Measurements from ENCODE around the gene CXorf49. TPM values are rescaled to one million over a fixed set of nuclear protein-coding genes. Genes with fewer than 3 reads are reported as not detected.
"Not testable (repeated sequence)": the region's sequence is repeated elsewhere in the genome, so short reads cannot be mapped to it uniquely, and the experiment has no call there.

Gene CXorf49
- total RNA-seq = not detected

DNA sequence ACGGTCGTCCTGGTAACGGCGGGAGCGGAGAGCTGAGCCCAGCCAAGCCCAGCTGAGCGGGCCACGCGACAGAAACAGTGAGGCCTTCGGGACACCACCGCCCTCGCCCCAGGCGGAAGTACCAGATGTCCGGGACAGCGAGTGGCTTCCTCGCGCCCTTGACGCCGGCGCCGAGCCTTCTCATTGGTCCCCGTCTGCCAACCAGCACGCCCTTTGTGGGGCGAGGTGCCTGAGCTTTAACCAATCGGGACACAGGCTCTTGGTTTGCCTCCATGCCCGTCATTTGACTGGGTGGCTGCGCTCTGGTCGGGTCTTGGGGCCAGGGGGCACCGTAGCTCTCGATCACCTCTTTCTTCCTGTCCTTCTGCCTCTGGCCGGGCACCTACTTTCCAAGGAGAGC lies at the start of gene CXorf49:
CXorf49 (minus strand) TSS at position 101 of the 400 bp plus-strand sequence. CDS start 134 bp downstream, outside the sequence.
- ATAC-seq, POLR2A ChIA-PET: not testable (repeated sequence)

DNA sequence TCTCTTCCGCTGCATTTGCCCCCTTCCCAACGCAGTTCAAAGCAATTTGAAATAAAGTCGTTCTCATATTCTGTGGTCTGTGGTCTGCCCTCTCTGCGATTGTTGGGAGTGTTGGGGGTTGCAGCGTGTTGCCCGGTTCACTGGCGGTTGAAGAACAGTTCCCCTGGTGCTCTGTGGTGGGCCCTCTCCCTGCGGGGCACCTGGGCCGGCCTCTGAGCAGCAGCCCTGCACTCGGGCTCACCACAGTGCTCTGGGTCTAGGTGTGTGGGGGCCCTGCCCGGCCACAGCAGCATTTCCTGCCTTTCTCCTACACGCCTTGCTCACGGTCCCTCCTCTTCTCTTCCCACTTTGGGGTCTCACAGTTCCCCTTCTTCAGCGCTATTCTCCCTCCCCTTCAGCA lies 49.0 kb upstream of the CXorf49 start:
- POLR2A ChIA-PET; H3K9me3 Mint-ChIP-seq (ENCODE audit: insufficient read depth); DNase-seq; H3K4me3 Mint-ChIP-seq; H3K36me3 Mint-ChIP-seq (ENCODE audit: low read depth); H3K4me1 Mint-ChIP-seq (ENCODE audit: low read depth); CTCF ChIA-PET; H3K27me3 Mint-ChIP-seq (ENCODE audit: low read depth); H3K27ac Mint-ChIP-seq: not testable (repeated sequence)
- ATAC-seq = peak; percentile 58

More for the DNA sequence above, at the start of gene CXorf49:
- DNase-seq; H3K9me3 Mint-ChIP-seq (ENCODE audit: insufficient read depth); H3K36me3 Mint-ChIP-seq (ENCODE audit: low read depth); H3K27ac Mint-ChIP-seq; CTCF ChIA-PET; H3K4me3 Mint-ChIP-seq; H3K27me3 Mint-ChIP-seq (ENCODE audit: low read depth); H3K4me1 Mint-ChIP-seq (ENCODE audit: low read depth): not testable (repeated sequence)

DNA sequence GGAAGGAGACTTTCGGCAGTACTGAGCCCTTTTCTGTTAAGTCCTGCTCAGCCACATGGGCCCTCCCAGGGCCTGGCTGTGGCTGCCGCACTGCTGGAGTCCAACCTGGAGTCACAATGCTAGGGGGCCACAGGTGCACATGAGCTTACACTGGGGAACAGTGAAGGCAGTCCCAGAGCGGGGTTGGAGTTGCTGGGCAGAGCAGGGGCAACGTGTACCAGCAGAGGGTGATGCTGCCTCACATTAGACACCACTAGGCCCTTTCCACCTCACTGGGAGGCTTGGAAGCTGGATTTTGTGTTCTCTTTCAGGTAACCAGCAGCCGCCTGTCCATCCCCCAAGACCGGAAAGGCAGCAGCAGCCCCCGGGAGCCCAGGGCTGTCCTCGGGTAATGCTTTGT lies 47.5 kb upstream of the CXorf49 start:
- DNase-seq; H3K36me3 Mint-ChIP-seq (ENCODE audit: low read depth); H3K27ac Mint-ChIP-seq; CTCF ChIA-PET; H3K9me3 Mint-ChIP-seq (ENCODE audit: insufficient read depth); ATAC-seq; H3K27me3 Mint-ChIP-seq (ENCODE audit: low read depth); H3K4me1 Mint-ChIP-seq (ENCODE audit: low read depth); H3K4me3 Mint-ChIP-seq; POLR2A ChIA-PET: not testable (repeated sequence)

DNA sequence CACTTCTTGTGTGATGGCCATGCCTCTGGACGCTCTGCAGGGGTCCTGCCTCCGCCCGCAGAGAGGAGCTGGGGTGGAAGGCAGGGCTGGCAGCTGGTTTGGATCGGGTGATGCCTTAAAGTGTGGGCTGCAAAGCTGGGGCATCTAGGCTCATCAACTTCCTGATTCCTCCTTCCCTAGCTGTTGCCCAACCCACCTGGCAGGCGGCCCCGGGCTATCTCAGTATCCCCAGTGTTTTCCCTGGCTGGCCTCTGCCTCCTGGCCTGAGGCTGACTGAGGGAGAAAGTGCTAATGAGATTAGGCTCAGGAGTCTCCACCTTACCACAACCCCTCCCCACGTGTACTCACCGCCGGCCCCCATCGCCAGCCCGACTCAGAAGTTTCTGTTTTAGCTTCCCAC lies 46.7 kb upstream of the CXorf49 start:
- H3K27me3 Mint-ChIP-seq (ENCODE audit: low read depth) = not testable (repeated sequence)

DNA sequence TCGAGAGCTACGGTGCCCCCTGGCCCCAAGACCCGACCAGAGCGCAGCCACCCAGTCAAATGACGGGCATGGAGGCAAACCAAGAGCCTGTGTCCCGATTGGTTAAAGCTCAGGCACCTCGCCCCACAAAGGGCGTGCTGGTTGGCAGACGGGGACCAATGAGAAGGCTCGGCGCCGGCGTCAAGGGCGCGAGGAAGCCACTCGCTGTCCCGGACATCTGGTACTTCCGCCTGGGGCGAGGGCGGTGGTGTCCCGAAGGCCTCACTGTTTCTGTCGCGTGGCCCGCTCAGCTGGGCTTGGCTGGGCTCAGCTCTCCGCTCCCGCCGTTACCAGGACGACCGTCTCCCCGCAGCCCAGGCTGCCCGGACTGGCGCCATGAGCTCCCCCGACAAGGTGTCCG lies 45.0 kb upstream of the CXorf49 start, which contains the start of gene CXorf49B:
CXorf49B (plus strand) TSS at position 301 of the 400 bp plus-strand sequence; CDS start at position 376, 75 bp downstream.
- H3K27me3 Mint-ChIP-seq (ENCODE audit: low read depth); H3K9me3 Mint-ChIP-seq (ENCODE audit: insufficient read depth); DNase-seq; ATAC-seq; H3K4me3 Mint-ChIP-seq; POLR2A ChIA-PET; H3K27ac Mint-ChIP-seq; H3K36me3 Mint-ChIP-seq (ENCODE audit: low read depth); H3K4me1 Mint-ChIP-seq (ENCODE audit: low read depth); CTCF ChIA-PET: not testable (repeated sequence)

More for the DNA sequence above, 46.7 kb upstream of the CXorf49 start:
- POLR2A ChIA-PET; H3K4me1 Mint-ChIP-seq (ENCODE audit: low read depth); CTCF ChIA-PET; H3K9me3 Mint-ChIP-seq (ENCODE audit: insufficient read depth); H3K36me3 Mint-ChIP-seq (ENCODE audit: low read depth); DNase-seq; H3K4me3 Mint-ChIP-seq; ATAC-seq; H3K27ac Mint-ChIP-seq: not testable (repeated sequence)

DNA sequence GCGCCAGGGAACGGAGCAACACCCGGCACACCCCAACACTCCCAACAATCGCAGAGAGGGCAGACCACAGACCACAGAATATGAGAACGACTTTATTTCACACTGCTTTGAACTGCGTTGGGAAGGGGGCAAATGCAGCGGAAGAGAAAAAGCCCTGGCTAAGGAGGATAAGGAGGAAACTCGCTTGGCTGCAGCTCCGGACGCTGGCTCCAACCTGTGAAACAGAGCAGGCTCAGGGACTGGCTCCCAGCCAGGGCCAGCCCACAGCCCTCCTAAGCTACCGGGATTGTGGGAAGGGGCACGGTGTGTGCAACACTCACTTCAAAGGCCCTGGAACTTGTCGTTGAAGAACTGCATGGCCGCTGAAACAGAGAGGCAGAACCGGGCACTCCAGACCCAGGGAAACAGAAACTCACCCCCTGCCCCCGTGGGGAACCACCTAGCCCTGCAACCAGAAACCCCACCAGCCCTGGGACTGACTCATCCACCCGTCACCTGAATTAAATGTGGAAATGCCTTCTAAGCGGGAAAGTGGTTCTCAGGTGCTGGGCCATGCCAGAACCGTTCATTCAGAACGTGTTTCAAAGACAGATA lies 42.7 kb upstream of the CXorf49 start:
- H3K27ac Mint-ChIP-seq; H3K9me3 Mint-ChIP-seq (ENCODE audit: insufficient read depth); DNase-seq; ATAC-seq; CTCF ChIA-PET; H3K4me3 Mint-ChIP-seq; H3K36me3 Mint-ChIP-seq (ENCODE audit: low read depth); H3K27me3 Mint-ChIP-seq (ENCODE audit: low read depth); H3K4me1 Mint-ChIP-seq (ENCODE audit: low read depth); POLR2A ChIA-PET: not testable (repeated sequence)

DNA sequence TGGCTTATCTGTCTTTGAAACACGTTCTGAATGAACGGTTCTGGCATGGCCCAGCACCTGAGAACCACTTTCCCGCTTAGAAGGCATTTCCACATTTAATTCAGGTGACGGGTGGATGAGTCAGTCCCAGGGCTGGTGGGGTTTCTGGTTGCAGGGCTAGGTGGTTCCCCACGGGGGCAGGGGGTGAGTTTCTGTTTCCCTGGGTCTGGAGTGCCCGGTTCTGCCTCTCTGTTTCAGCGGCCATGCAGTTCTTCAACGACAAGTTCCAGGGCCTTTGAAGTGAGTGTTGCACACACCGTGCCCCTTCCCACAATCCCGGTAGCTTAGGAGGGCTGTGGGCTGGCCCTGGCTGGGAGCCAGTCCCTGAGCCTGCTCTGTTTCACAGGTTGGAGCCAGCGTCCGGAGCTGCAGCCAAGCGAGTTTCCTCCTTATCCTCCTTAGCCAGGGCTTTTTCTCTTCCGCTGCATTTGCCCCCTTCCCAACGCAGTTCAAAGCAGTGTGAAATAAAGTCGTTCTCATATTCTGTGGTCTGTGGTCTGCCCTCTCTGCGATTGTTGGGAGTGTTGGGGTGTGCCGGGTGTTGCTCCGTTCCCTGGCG lies 2.3 kb upstream of the CXorf49 start:
- H3K27me3 Mint-ChIP-seq (ENCODE audit: low read depth); H3K27ac Mint-ChIP-seq; H3K36me3 Mint-ChIP-seq (ENCODE audit: low read depth); H3K4me3 Mint-ChIP-seq; CTCF ChIA-PET; POLR2A ChIA-PET; DNase-seq; H3K9me3 Mint-ChIP-seq (ENCODE audit: insufficient read depth); H3K4me1 Mint-ChIP-seq (ENCODE audit: low read depth); ATAC-seq: not testable (repeated sequence)

DNA sequence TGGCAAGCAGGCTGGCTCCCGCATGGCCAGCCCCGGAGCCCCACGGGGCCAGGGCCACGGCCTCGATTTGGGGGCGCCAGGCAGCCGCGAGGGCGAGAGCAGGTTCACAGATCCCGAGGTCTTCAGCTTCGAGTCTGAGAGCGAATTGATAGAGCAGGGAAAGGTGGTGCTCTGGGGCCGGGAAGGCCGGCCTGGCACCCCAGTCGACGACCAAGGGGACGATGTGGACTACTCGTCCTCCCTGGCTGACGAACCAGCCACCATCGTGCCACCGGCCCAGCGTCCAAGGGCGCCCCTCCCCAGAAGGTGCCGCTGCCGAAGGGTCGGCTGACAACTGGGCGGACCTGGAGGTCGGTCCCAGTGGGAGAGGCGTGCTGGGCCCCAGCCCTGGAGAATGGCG lies 1.1 kb upstream of the CXorf49 start:
- H3K9me3 Mint-ChIP-seq (ENCODE audit: insufficient read depth); H3K27ac Mint-ChIP-seq; CTCF ChIA-PET; H3K4me3 Mint-ChIP-seq; H3K4me1 Mint-ChIP-seq (ENCODE audit: low read depth); H3K27me3 Mint-ChIP-seq (ENCODE audit: low read depth); H3K36me3 Mint-ChIP-seq (ENCODE audit: low read depth); POLR2A ChIA-PET; DNase-seq; ATAC-seq: not testable (repeated sequence)

DNA sequence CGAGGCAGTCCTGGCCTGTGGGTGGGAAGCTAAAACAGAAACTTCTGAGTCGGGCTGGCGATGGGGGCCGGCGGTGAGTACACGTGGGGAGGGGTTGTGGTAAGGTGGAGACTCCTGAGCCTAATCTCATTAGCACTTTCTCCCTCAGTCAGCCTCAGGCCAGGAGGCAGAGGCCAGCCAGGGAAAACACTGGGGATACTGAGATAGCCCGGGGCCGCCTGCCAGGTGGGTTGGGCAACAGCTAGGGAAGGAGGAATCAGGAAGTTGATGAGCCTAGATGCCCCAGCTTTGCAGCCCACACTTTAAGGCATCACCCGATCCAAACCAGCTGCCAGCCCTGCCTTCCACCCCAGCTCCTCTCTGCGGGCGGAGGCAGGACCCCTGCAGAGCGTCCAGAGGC lies 1.8 kb downstream of the CXorf49 start:
- H3K27me3 Mint-ChIP-seq (ENCODE audit: low read depth); ATAC-seq; DNase-seq; POLR2A ChIA-PET; H3K4me3 Mint-ChIP-seq; H3K4me1 Mint-ChIP-seq (ENCODE audit: low read depth); CTCF ChIA-PET; H3K27ac Mint-ChIP-seq; H3K9me3 Mint-ChIP-seq (ENCODE audit: insufficient read depth); H3K36me3 Mint-ChIP-seq (ENCODE audit: low read depth): not testable (repeated sequence)

DNA sequence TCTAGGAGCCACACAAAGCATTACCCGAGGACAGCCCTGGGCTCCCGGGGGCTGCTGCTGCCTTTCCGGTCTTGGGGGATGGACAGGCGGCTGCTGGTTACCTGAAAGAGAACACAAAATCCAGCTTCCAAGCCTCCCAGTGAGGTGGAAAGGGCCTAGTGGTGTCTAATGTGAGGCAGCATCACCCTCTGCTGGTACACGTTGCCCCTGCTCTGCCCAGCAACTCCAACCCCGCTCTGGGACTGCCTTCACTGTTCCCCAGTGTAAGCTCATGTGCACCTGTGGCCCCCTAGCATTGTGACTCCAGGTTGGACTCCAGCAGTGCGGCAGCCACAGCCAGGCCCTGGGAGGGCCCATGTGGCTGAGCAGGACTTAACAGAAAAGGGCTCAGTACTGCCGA lies 2.5 kb downstream of the CXorf49 start:
- H3K4me1 Mint-ChIP-seq (ENCODE audit: low read depth); H3K9me3 Mint-ChIP-seq (ENCODE audit: insufficient read depth); H3K27ac Mint-ChIP-seq; CTCF ChIA-PET; H3K36me3 Mint-ChIP-seq (ENCODE audit: low read depth); H3K27me3 Mint-ChIP-seq (ENCODE audit: low read depth); DNase-seq; H3K4me3 Mint-ChIP-seq; POLR2A ChIA-PET; ATAC-seq: not testable (repeated sequence)

DNA sequence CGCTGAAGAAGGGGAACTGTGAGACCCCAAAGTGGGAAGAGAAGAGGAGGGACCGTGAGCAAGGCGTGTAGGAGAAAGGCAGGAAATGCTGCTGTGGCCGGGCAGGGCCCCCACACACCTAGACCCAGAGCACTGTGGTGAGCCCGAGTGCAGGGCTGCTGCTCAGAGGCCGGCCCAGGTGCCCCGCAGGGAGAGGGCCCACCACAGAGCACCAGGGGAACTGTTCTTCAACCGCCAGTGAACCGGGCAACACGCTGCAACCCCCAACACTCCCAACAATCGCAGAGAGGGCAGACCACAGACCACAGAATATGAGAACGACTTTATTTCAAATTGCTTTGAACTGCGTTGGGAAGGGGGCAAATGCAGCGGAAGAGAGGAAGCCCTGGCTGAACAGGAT lies 4.0 kb downstream of the CXorf49 start:
- H3K27me3 Mint-ChIP-seq (ENCODE audit: low read depth); H3K9me3 Mint-ChIP-seq (ENCODE audit: insufficient read depth); POLR2A ChIA-PET; H3K4me1 Mint-ChIP-seq (ENCODE audit: low read depth); H3K27ac Mint-ChIP-seq; CTCF ChIA-PET; DNase-seq; H3K36me3 Mint-ChIP-seq (ENCODE audit: low read depth); H3K4me3 Mint-ChIP-seq: not testable (repeated sequence)
- ATAC-seq = peak; percentile 39

DNA sequence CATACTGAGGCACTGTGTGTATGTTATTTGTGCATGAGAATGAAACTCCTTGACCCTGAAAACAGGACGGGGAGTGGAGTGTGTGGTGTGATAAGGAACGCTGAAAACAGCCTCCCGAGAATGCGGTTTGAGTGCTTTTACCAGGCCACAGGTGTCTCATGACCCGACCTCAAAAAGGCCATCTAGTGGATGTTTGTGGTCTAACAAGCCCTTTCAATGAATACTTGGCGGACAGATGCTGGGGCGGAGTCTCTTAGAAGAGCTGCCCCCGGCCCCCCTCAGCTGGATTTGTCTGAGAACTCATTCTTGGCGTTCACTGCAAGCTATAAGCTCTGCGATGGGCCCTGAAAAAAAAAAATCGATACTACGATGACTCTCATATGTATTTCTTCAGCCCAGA lies 15.2 kb downstream of the CXorf49 start:
- H3K36me3 Mint-ChIP-seq (ENCODE audit: low read depth); DNase-seq; H3K4me3 Mint-ChIP-seq; H3K27ac Mint-ChIP-seq; POLR2A ChIA-PET; H3K9me3 Mint-ChIP-seq (ENCODE audit: insufficient read depth); H3K27me3 Mint-ChIP-seq (ENCODE audit: low read depth); ATAC-seq; H3K4me1 Mint-ChIP-seq (ENCODE audit: low read depth); CTCF ChIA-PET: not testable (repeated sequence)

DNA sequence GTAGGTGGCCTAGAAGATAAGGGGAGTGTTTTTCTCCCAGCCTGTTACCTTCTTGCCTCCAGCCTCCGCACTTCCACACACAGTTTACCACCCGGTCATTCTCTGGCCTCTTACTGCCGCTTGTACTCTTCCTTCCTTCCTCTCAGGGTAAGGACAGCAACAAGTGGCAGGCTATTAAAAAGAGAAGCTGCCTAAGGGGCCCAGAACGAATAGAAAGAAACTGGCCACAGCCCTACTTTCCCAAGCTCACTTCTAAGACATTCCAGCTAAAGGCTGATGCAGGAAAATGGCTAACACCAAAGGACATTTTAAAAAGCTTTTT lies 19.1 kb downstream of the CXorf49 start:
- H3K4me3 Mint-ChIP-seq; H3K36me3 Mint-ChIP-seq (ENCODE audit: low read depth); CTCF ChIA-PET; DNase-seq; H3K27ac Mint-ChIP-seq; H3K9me3 Mint-ChIP-seq (ENCODE audit: insufficient read depth); H3K4me1 Mint-ChIP-seq (ENCODE audit: low read depth); H3K27me3 Mint-ChIP-seq (ENCODE audit: low read depth); ATAC-seq; POLR2A ChIA-PET: not testable (repeated sequence)

All from activated CD8-positive, alpha-beta T cell treated with anti-CD3 and anti-CD28 coated beads, Interleukin-2, amount 10 ng/mL, durations not matched to agents 7 days and 5 days (primary cell).